H9 (cell line): ENCODE measurements around the gene SWAP70. TPM values are rescaled to one million over a fixed set of nuclear protein-coding genes. Genes with fewer than 3 reads are reported as not detected.

Experiments used
- DNase-seq: peaks from one replicate; pipeline ENCODE4 v3.0.0-alpha.2; 2017
- H2AFZ ChIP-seq: one replicate; pipeline ENCODE4 v1.6.1; 2013; ENCODE audit warnings: mild to moderate bottlenecking, low read length, control low read depth, moderate library complexity
- H2AK5ac ChIP-seq: 2 replicates; pipeline ENCODE4 v1.6.1; 2013; ENCODE audit warnings: low read length, control low read depth, mixed read lengths; ENCODE audit not compliant: insufficient read length
- H2BK120ac ChIP-seq: one replicate; pipeline ENCODE4 v1.6.1; 2013; ENCODE audit warnings: low read depth, mild to moderate bottlenecking, low read length, control low read depth, inconsistent platforms; ENCODE audit not compliant: poor library complexity, severe bottlenecking
- H2BK12ac ChIP-seq: 2 replicates; pipeline ENCODE4 v1.6.1; 2013; ENCODE audit warnings: low read length, control low read depth, mixed read lengths, low read depth; ENCODE audit not compliant: insufficient read length
- H2BK15ac ChIP-seq: 2 replicates; pipeline ENCODE4 v1.6.1; 2013; ENCODE audit warnings: low read depth, low read length, control low read depth
- H2BK20ac ChIP-seq: one replicate; pipeline ENCODE4 v1.6.1; 2013; ENCODE audit warnings: low read depth, mild to moderate bottlenecking, low read length, control low read depth, inconsistent platforms; ENCODE audit not compliant: poor library complexity, severe bottlenecking
- H2BK5ac ChIP-seq: 2 replicates; pipeline ENCODE4 v1.6.1; 2013; ENCODE audit warnings: low read length, control low read depth, mixed read lengths; ENCODE audit not compliant: insufficient read length
- H3K14ac ChIP-seq: 2 replicates; pipeline ENCODE4 v1.6.1; 2013; ENCODE audit warnings: low read length, control low read depth; ENCODE audit not compliant: insufficient read depth
- H3K18ac ChIP-seq: 2 replicates; pipeline ENCODE4 v1.6.1; 2013; ENCODE audit warnings: low read depth, mild to moderate bottlenecking, mixed read lengths, low read length, control low read depth; ENCODE audit not compliant: insufficient read length
- H3K23ac ChIP-seq: 2 replicates; pipeline ENCODE4 v1.6.1; 2013; ENCODE audit warnings: low read length, control low read depth, mixed read lengths, low read depth; ENCODE audit not compliant: insufficient read length
- H3K23me2 ChIP-seq: 2 replicates; pipeline ENCODE4 v1.6.1; 2013; ENCODE audit warnings: low read depth, mild to moderate bottlenecking, mixed read lengths, low read length, control low read depth; ENCODE audit not compliant: insufficient read length, poor library complexity, severe bottlenecking
- H3K27ac ChIP-seq: 2 replicates; pipeline ENCODE4 v1.5.1; 2013; ENCODE audit warnings: low read length, control low read depth, mixed read lengths, low read depth; ENCODE audit not compliant: insufficient read length
- H3K27me3 ChIP-seq: 2 replicates; pipeline ENCODE4 v1.6.1; 2013; ENCODE audit warnings: low read length, control low read depth, inconsistent platforms; ENCODE audit not compliant: insufficient read depth
- H3K4ac ChIP-seq: 2 replicates; pipeline ENCODE4 v1.6.1; 2013; ENCODE audit warnings: low read depth, mild to moderate bottlenecking, control low read depth, inconsistent platforms, low read length, moderate library complexity
- H3K4me1 ChIP-seq: 2 replicates; pipeline ENCODE4 v1.6.1; 2013; ENCODE audit warnings: low read length, control low read depth, inconsistent platforms; ENCODE audit not compliant: insufficient read depth
- H3K4me2 ChIP-seq: 2 replicates; pipeline ENCODE4 v1.6.1; 2013; ENCODE audit warnings: low read length, control low read depth, mixed read lengths; ENCODE audit not compliant: insufficient read length, insufficient read depth
- H3K56ac ChIP-seq: 2 replicates; pipeline ENCODE4 v1.6.1; 2013; ENCODE audit warnings: low read depth, mild to moderate bottlenecking, mixed read lengths, low read length, control low read depth; ENCODE audit not compliant: insufficient read length
- H3K79me1 ChIP-seq: 2 replicates; pipeline ENCODE4 v1.6.1; 2013; ENCODE audit warnings: low read depth, mild to moderate bottlenecking, moderate library complexity, low read length, control low read depth, inconsistent platforms; ENCODE audit not compliant: insufficient read depth, poor library complexity, severe bottlenecking
- H3K79me2 ChIP-seq: 2 replicates; pipeline ENCODE4 v1.6.1; 2013; ENCODE audit warnings: low read length, control low read depth, inconsistent platforms; ENCODE audit not compliant: insufficient read depth
- H3K9ac ChIP-seq: 2 replicates; pipeline ENCODE4 v1.6.1; 2013; ENCODE audit warnings: low read length, control low read depth, mixed read lengths; ENCODE audit not compliant: insufficient read length; ENCODE audit errors: extremely low read depth
- H3K9me3 ChIP-seq: one replicate; pipeline ENCODE4 v1.6.1; 2013; ENCODE audit warnings: low read depth, low read length, inconsistent platforms; ENCODE audit not compliant: control insufficient read depth
- H3T11ph ChIP-seq: one replicate; pipeline ENCODE4 v1.6.1; 2013; ENCODE audit warnings: mild to moderate bottlenecking, low read length, control low read depth, inconsistent platforms
- H4K20me1 ChIP-seq: one replicate; pipeline ENCODE4 v1.6.1; 2013; ENCODE audit not compliant: control insufficient read depth, insufficient read length, insufficient read depth
- H4K5ac ChIP-seq: 2 replicates; pipeline ENCODE4 v1.6.1; 2013; ENCODE audit warnings: low read depth, mild to moderate bottlenecking, mixed read lengths, low read length, control low read depth; ENCODE audit not compliant: insufficient read length
- H4K8ac ChIP-seq: replicated peaks from 2 replicates; pipeline ENCODE4 v1.6.1; 2013; ENCODE audit warnings: low read length, control low read depth, mixed read lengths, low read depth; ENCODE audit not compliant: insufficient read length
- H4K91ac ChIP-seq: 2 replicates; pipeline ENCODE4 v1.6.1; 2013; ENCODE audit warnings: low read depth, mild to moderate bottlenecking, moderate library complexity, mixed read lengths, low read length, control low read depth; ENCODE audit not compliant: insufficient read length
- H3K27ac Mint-ChIP-seq, 3 experiments: 2 replicates in 2 of 3; 3 replicates in 1 of 3; pipeline ENCODE4 v1.8.0; 2020 to 2021; ENCODE audit warnings: mixed read lengths in 3 of 3, mild to moderate bottlenecking in 1 of 3, moderate library complexity in 1 of 3
- H3K27me3 Mint-ChIP-seq: 2 replicates; pipeline ENCODE4 v1.8.0; 2021; ENCODE audit warnings: low read depth, mild to moderate bottlenecking, moderate library complexity, mixed read lengths
- H3K36me3 Mint-ChIP-seq, 3 experiments: 2 replicates in 2 of 3; 3 replicates in 1 of 3; pipeline ENCODE4 v1.8.0; 2020 to 2021; ENCODE audit warnings: low read depth in 3 of 3, mixed read lengths in 3 of 3; ENCODE audit not compliant: insufficient read depth in 1 of 3
- H3K4me1 Mint-ChIP-seq, 2 experiments: 2 replicates each; pipeline ENCODE4 v1.8.0; 2020; ENCODE audit warnings: mixed read lengths in 2 of 2
- H3K4me3 Mint-ChIP-seq, 2 experiments: 2 replicates in 1 of 2; 3 replicates in 1 of 2; pipeline ENCODE4 v1.8.0; 2020 to 2021; ENCODE audit warnings: mild to moderate bottlenecking in 2 of 2, mixed read lengths in 2 of 2, moderate library complexity in 1 of 2
- H3K9me3 Mint-ChIP-seq, 2 experiments: 2 replicates in 1 of 2; 3 replicates in 1 of 2; pipeline ENCODE4 v1.8.0; 2020; ENCODE audit warnings: mild to moderate bottlenecking in 2 of 2, mixed read lengths in 2 of 2, moderate library complexity in 1 of 2
- WGBS: extraction: QIAGEN DNeasy Blood & Tissue Kit; methylation state at CpG from one replicate; pipeline ENCODE4 v1.1.7; 2013; ENCODE audit warnings: missing lambda C conversion rate, low lambda C conversion rate, mixed read lengths; ENCODE audit not compliant: insufficient read length; ENCODE audit errors: extremely low coverage; 5-methylcytosine and 5-hydroxymethylcytosine counted together
- total RNA-seq: library from RNA; stranded (reverse); gene quantifications from 2 replicates; pipeline ENCODE4 v1.2.1, GENCODE V29; 2021
- TF ChIP-seq, protein P1 (sequence below): fragments of 200-600 bp; sonication (generic); conservative IDR thresholded peaks from 3 replicates; pipeline ENCODE4 v1.8.0; 2021; ENCODE audit warnings: antibody characterized with exemption, mild to moderate bottlenecking

Gene SWAP70
- total RNA-seq, 1 experiment from 2014 or later: 34.4 TPM

DNA sequence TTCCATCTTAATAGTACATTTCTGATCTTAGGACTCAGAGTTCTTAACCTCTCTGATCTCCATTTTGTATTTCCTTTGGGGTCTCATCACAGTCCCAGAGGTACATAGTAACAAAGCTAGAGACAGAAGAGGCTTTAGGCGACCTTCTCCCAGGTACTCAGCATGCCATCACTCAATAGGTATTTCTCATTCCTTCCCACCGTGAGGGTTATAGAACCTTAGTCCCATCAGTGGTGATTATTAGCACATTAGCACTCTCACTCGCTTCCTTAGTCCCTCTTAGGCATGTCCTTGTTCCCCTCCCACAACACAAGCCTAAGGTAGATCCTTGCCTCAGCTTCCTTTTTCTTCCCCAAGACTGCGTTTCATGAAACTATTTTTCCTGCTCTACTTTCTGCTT lies 14.7 kb downstream of the SWAP70 start:
- DNase-seq: no peak
- H3K27ac ChIP-seq: no peak overlapping the region
- Mint-ChIP-seq H3K4me1 (peaks cover 47 to 56% of the 10 kb centered on the region in 2 experiments), H3K9me3 (no peaks in the 10 kb centered on the region), H3K4me3 (no peak overlapping the region; a peak in 1 of 5 replicates), H3K27me3 (no peaks in the 10 kb centered on the region), H3K27ac (peak overlapping the region; percentile 7 to 77 (median 9); a peak in 6 of 7 replicates), H3K36me3 (peaks cover 1 to 9% (median 4%) of the 10 kb centered on the region in 3 experiments; a peak in 5 of 7 replicates)
- H3K56ac ChIP-seq: no peak overlapping the region
- no peak overlapping the region for H2BK5ac ChIP-seq
- no peak overlapping the region for H2BK12ac ChIP-seq
- no peak overlapping the region for H2AFZ ChIP-seq
- no peak overlapping the region for H2BK120ac ChIP-seq
- H2BK15ac ChIP-seq: no peak overlapping the region
- H3K14ac ChIP-seq: no peak overlapping the region
- H2AK5ac ChIP-seq: no peak overlapping the region
- no peak overlapping the region for H3T11ph ChIP-seq
- H3K9me3 ChIP-seq: no peaks in the 10 kb centered on the region
- no peaks in the 10 kb centered on the region for H3K27me3 ChIP-seq
- H4K8ac ChIP-seq: no peak overlapping the region
- H3K23me2 ChIP-seq: peaks cover 5% of the 10 kb centered on the region
- no peaks in the 10 kb centered on the region for H3K79me1 ChIP-seq
- H4K91ac ChIP-seq: no peak overlapping the region
- H4K5ac ChIP-seq: no peak overlapping the region
- no peak overlapping the region for H3K4me2 ChIP-seq
- H3K4ac ChIP-seq: no peak overlapping the region
- H3K23ac ChIP-seq: no peak overlapping the region
- WGBS: no CpG with 5 or more reads among the region's 4 CpGs
- TF ChIP-seq, protein P1, sequence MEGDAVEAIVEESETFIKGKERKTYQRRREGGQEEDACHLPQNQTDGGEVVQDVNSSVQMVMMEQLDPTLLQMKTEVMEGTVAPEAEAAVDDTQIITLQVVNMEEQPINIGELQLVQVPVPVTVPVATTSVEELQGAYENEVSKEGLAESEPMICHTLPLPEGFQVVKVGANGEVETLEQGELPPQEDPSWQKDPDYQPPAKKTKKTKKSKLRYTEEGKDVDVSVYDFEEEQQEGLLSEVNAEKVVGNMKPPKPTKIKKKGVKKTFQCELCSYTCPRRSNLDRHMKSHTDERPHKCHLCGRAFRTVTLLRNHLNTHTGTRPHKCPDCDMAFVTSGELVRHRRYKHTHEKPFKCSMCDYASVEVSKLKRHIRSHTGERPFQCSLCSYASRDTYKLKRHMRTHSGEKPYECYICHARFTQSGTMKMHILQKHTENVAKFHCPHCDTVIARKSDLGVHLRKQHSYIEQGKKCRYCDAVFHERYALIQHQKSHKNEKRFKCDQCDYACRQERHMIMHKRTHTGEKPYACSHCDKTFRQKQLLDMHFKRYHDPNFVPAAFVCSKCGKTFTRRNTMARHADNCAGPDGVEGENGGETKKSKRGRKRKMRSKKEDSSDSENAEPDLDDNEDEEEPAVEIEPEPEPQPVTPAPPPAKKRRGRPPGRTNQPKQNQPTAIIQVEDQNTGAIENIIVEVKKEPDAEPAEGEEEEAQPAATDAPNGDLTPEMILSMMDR: no peak
- H3K79me2 ChIP-seq: peaks cover 6% of the 10 kb centered on the region; the same call in 1 of the 2 replicates
- no peaks in the 10 kb centered on the region for H4K20me1 ChIP-seq
- H3K4me1 ChIP-seq: peaks cover 5% of the 10 kb centered on the region; the same call in 1 of the 2 replicates
- H3K18ac ChIP-seq: no peak overlapping the region
- no peak overlapping the region for H3K9ac ChIP-seq
- H2BK20ac ChIP-seq: no peak overlapping the region
